Esophagus muscularis mucosa (tissue), 4 donors: Measurements from ENCODE around the gene PPARD. TPM values are rescaled to one million over a fixed set of nuclear protein-coding genes. Genes with fewer than 3 reads are reported as not detected.

Source experiments
- DNase-seq: peaks from one replicate; pipeline ENCODE4 v3.0.0-alpha.2; 2017; ENCODE audit errors: extremely low spot score
- H3K27ac ChIP-seq, 4 donors: fragments of 200-600 bp; sonication (generic); replicated peaks in 1 of 4; 1 replicate in 3 of 4; 2 replicates in 1 of 4; pipeline ENCODE4 v1.5.1; 2016 to 2019; ENCODE audit warnings: mild to moderate bottlenecking in 1 of 4
- H3K27me3 ChIP-seq, 4 donors: fragments of 200-600 bp; sonication (generic); one replicate each; pipeline versions ENCODE4 v1.5.1 to v1.6.0; 2016 to 2019
- H3K36me3 ChIP-seq, 4 donors: fragments of 200-600 bp; sonication (generic); one replicate each; pipeline ENCODE4 v1.5.1; 2016 to 2019
- H3K4me1 ChIP-seq, 4 donors: fragments of 200-600 bp; sonication (generic); one replicate each; pipeline ENCODE4 v1.5.1; 2016 to 2019
- H3K4me3 ChIP-seq, 4 donors: fragments of 200-600 bp; sonication (generic); 1 replicate in 2 of 4; 2 replicates in 2 of 4; pipeline ENCODE4 v1.5.1; 2016 to 2019; ENCODE audit warnings: mild to moderate bottlenecking in 4 of 4, moderate library complexity in 1 of 4
- H3K9me3 ChIP-seq, 4 donors: fragments of 200-600 bp; sonication (generic); 1 replicate in 3 of 4; 2 replicates in 1 of 4; pipeline ENCODE4 v1.5.1; 2016 to 2019
- CTCF ChIP-seq, 3 experiments: fragments of 200-600 bp in 2 of 3; fragments of 450-650 bp in 1 of 3; sonication (generic) in 2 of 3; IDR thresholded peaks; one replicate each; pipeline ENCODE4 v1.5.1; 2017 to 2019; ENCODE audit warnings: antibody characterized with exemption in 3 of 3, mild to moderate bottlenecking in 2 of 3, moderate library complexity in 1 of 3
- EP300 ChIP-seq: sonication (generic); formaldehyde crosslinking; IDR thresholded peaks from one replicate; pipeline ENCODE4 v1.6.1; 2017; ENCODE audit warnings: antibody characterized with exemption
- POLR2A ChIP-seq: fragments of 450-650 bp; IDR thresholded peaks from one replicate; pipeline ENCODE4 v1.6.1; 2017; ENCODE audit warnings: antibody characterized with exemption, moderate library complexity, mild to moderate bottlenecking, low read depth
- POLR2AphosphoS5 ChIP-seq, 2 donors: sonication (generic); formaldehyde crosslinking; IDR thresholded peaks; one replicate each; pipeline ENCODE4 v1.6.1; 2017; ENCODE audit warnings: antibody characterized with exemption in 2 of 2
- WGBS: methylation state at CpG from one replicate; pipeline ENCODE4 v1.1.5; 2018; 5-methylcytosine and 5-hydroxymethylcytosine counted together
- intact Hi-C: fragments of 100-400 bp; cut with DNase I; formaldehyde crosslinking; loops from one replicate; pipeline ENCODE4 v1.15.1; 2023
- total RNA-seq, 4 donors: library from RNA; depleted of rRNA; stranded (reverse); fragments of >200 nt; gene quantifications; one replicate each; pipeline versions ENCODE4 v1.1.0 to v1.2.1, GENCODE V29; 2016

Gene PPARD
- total RNA-seq, 4 donors from 2014 or later: 10.8 to 22.4 (median 16.0) TPM

GRCh38 chr6:35402136-35402855 lies 59.9 kb downstream of the PPARD start:
- intact Hi-C loops: no loop called here
- WGBS: 80% methylated on average over 7 of the region's 8 CpGs
- Histone ChIP-seq H3K27ac (no peak overlapping the region), H3K9me3 (no peaks in the 10 kb centered on the region), H3K4me3 (no peak overlapping the region), H3K4me1 (peaks cover 0 to 4% (median 0%) of the 10 kb centered on the region in 4 donors), H3K36me3 (no peaks in the 10 kb centered on the region), H3K27me3 (no peaks in the 10 kb centered on the region)
- DNase-seq: no peak
- no peak for TF ChIP-seq POLR2A
- TF ChIP-seq CTCF (IDR thresholded peaks at IDR 0.05): no peak

GRCh38 chr6:35402856-35403191 lies 60.5 kb downstream of the PPARD start:
- H3K27ac ChIP-seq: no peak overlapping the region
- TF ChIP-seq POLR2AphosphoS5 (IDR thresholded peaks at IDR 0.05) (no peak), POLR2A (no peak), EP300 (no peak), CTCF (IDR thresholded peaks at IDR 0.05) (no peak)
- H3K4me1 ChIP-seq: peaks cover 0 to 4% (median 0%) of the 10 kb centered on the region in 4 donors
- H3K36me3 ChIP-seq: no peaks in the 10 kb centered on the region
- DNase-seq: no peak
- whole genome bisulfite sequencing: 98% methylated on average over 5 of the region's 5 CpGs
- intact Hi-C loops: no loop called here
- H3K4me3 ChIP-seq: no peak overlapping the region
- no peaks in the 10 kb centered on the region for H3K9me3 ChIP-seq
- H3K27me3 ChIP-seq: no peaks in the 10 kb centered on the region

GRCh38 chr6:35403544-35404442 lies 61.4 kb downstream of the PPARD start:
- Histone ChIP-seq H3K4me1 (peaks cover 0 to 4% (median 0%) of the 10 kb centered on the region in 4 donors), H3K9me3 (no peaks in the 10 kb centered on the region), H3K4me3 (no peak overlapping the region), H3K27me3 (no peaks in the 10 kb centered on the region), H3K27ac (no peak overlapping the region), H3K36me3 (no peaks in the 10 kb centered on the region)
- DNase-seq: no peak
- intact Hi-C loops: no loop called here
- TF ChIP-seq CTCF (IDR thresholded peaks at IDR 0.05) (no peak), EP300 (no peak), POLR2A (no peak), POLR2AphosphoS5 (IDR thresholded peaks at IDR 0.05) (no peak)
- 95% methylated on average over 8 of the region's 8 CpGs for WGBS

- no peak for DNase-seq
- Histone ChIP-seq H3K4me1 (no peaks in the 10 kb centered on the region), H3K36me3 (peaks cover 0 to 17% (median 14%) of the 10 kb centered on the region in 4 donors), H3K4me3 (no peak overlapping the region), H3K27me3 (no peaks in the 10 kb centered on the region), H3K27ac (no peak overlapping the region), H3K9me3 (no peaks in the 10 kb centered on the region)
- intact Hi-C loops: no loop called here
- TF ChIP-seq CTCF (IDR thresholded peaks at IDR 0.05) (no peak), EP300 (no peak), POLR2A (no peak), POLR2AphosphoS5 (IDR thresholded peaks at IDR 0.05) (no peak)
- 90% methylated on average over 19 of the region's 20 CpGs for WGBS
Measured at GRCh38 chr6:35406711-35407485, 64.5 kb downstream of the PPARD start.
